GM19467 (cell line): ENCODE measurements around the gene TDO2.
"Not testable (repeated sequence)": the region's sequence is repeated elsewhere in the genome, so short reads cannot be mapped to it uniquely, and the experiment has no call there.

ENCODE experiments used
- ATAC-seq: cut with Tn5 transposase; IDR thresholded peaks from one replicate; pipeline ENCODE4 v1.9.1; 2021; ENCODE audit warnings: mild to moderate bottlenecking, moderate library complexity; ENCODE audit not compliant: unreplicated experiment

TDO2 gene

GRCh38 chr4:155903453-155903852 lies at the start of gene TDO2:
Gene TDO2, plus strand, starts transcription at chr4:155903696. Its CDS starts 63 bp downstream, at chr4:155903759.
- no peak for ATAC-seq

GRCh38 chr4:155854582-155855226 lies 48.8 kb upstream of the TDO2 start:
- no peak for ATAC-seq

GRCh38 chr4:155855897-155856296 lies 47.6 kb upstream of the TDO2 start:
- no peak for ATAC-seq

- no peak for ATAC-seq
Measured at GRCh38 chr4:155866177-155866576, 37.3 kb upstream of the TDO2 start, which contains the start of gene ASIC5. Gene ASIC5, minus strand, starts transcription at chr4:155866277. Its CDS starts 51 bp downstream, at chr4:155866226.

- ATAC-seq = no peak
Measured at GRCh38 chr4:155875878-155876277, 27.6 kb upstream of the TDO2 start.

GRCh38 chr4:155877971-155878370 lies 25.5 kb upstream of the TDO2 start:
- ATAC-seq = no peak

GRCh38 chr4:155878611-155879010 lies 24.9 kb upstream of the TDO2 start:
- ATAC-seq = no peak

GRCh38 chr4:155879767-155880166 lies 23.7 kb upstream of the TDO2 start:
- no peak for ATAC-seq

- ATAC-seq = peak; percentile 48
Measured at GRCh38 chr4:155881555-155881954, 21.9 kb upstream of the TDO2 start.

- ATAC-seq = no peak
Measured at GRCh38 chr4:155883895-155884294, 19.6 kb upstream of the TDO2 start.

GRCh38 chr4:155885666-155886065 lies 17.8 kb upstream of the TDO2 start:
- ATAC-seq = no peak

- no peak for ATAC-seq
Measured at GRCh38 chr4:155887045-155887444, 16.5 kb upstream of the TDO2 start.

GRCh38 chr4:155887847-155888570 lies 15.5 kb upstream of the TDO2 start:
- ATAC-seq = no peak

- ATAC-seq = peak; percentile 96
Measured at GRCh38 chr4:155889031-155889793, 14.3 kb upstream of the TDO2 start.

GRCh38 chr4:155889946-155890345 lies 13.6 kb upstream of the TDO2 start:
- ATAC-seq = no peak

- no peak for ATAC-seq
Measured at GRCh38 chr4:155891058-155891457, 12.4 kb upstream of the TDO2 start.

- ATAC-seq = not testable (repeated sequence)
Measured at GRCh38 chr4:155898371-155898770, 5.1 kb upstream of the TDO2 start.

- ATAC-seq = no peak
Measured at GRCh38 chr4:155899891-155900290, 3.6 kb upstream of the TDO2 start.

- no peak for ATAC-seq
Measured at GRCh38 chr4:155900381-155900780, 3.1 kb upstream of the TDO2 start.

GRCh38 chr4:155901013-155901412 lies 2.5 kb upstream of the TDO2 start:
- no peak for ATAC-seq

GRCh38 chr4:155904331-155904730 lies 835 bp downstream of the TDO2 start:
- ATAC-seq = no peak
